ENCODE results near the gene RSAD1. TPM values are rescaled to one million over a fixed set of nuclear protein-coding genes. Genes with fewer than 3 reads are reported as not detected.
A peak's percentile ranks its signal among the peaks of the same experiment; 100 is the strongest.

RSAD1 gene
- total RNA-seq, 2 donors from 2014 or later, result 33.7 to 44.1 TPM

DNA sequence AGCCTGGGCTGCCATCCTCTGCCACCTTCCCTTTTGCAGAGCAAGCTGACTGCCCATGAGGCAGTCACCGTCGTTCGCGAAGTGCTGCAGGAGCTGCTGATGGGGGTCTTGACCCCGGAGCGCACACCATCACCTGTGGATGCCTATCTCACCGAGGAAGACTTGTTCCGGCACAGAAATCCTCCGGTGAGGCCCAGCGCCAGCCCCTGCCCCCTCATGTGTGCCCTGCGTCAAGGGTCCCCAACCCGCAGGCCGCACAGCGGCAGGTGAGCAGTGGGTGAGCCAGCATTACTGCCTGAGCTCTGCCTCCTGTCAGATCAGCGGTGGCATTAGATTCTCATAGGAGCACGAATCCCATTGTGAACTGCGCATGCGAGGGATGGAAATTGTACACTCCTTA, 46.2 kb downstream of the RSAD1 start:
- Histone ChIP-seq H3K36me3 (no peaks in the 10 kb centered on the region), H3K4me1 (replicated peaks) (no peaks in the 10 kb centered on the region), H3K9me3 (no peaks in the 10 kb centered on the region), H3K4me3 (no peak overlapping the region), H3K27me3 (replicated peaks; ENCODE audit: insufficient read depth) (no peaks in the 10 kb centered on the region), H3K27ac (no peak overlapping the region)
- WGBS, result 91% methylated on average over 18 of the region's 18 CpGs
- no peak for DNase-seq (ENCODE audit: low spot score)
- no peak for TF ChIP-seq POLR2A (IDR thresholded peaks at IDR 0.05)
- TF ChIP-seq, protein P1, sequence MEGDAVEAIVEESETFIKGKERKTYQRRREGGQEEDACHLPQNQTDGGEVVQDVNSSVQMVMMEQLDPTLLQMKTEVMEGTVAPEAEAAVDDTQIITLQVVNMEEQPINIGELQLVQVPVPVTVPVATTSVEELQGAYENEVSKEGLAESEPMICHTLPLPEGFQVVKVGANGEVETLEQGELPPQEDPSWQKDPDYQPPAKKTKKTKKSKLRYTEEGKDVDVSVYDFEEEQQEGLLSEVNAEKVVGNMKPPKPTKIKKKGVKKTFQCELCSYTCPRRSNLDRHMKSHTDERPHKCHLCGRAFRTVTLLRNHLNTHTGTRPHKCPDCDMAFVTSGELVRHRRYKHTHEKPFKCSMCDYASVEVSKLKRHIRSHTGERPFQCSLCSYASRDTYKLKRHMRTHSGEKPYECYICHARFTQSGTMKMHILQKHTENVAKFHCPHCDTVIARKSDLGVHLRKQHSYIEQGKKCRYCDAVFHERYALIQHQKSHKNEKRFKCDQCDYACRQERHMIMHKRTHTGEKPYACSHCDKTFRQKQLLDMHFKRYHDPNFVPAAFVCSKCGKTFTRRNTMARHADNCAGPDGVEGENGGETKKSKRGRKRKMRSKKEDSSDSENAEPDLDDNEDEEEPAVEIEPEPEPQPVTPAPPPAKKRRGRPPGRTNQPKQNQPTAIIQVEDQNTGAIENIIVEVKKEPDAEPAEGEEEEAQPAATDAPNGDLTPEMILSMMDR (IDR thresholded peaks at IDR 0.05), result no peak
- intact Hi-C loops (cut with DNase I), result no loop called here

DNA sequence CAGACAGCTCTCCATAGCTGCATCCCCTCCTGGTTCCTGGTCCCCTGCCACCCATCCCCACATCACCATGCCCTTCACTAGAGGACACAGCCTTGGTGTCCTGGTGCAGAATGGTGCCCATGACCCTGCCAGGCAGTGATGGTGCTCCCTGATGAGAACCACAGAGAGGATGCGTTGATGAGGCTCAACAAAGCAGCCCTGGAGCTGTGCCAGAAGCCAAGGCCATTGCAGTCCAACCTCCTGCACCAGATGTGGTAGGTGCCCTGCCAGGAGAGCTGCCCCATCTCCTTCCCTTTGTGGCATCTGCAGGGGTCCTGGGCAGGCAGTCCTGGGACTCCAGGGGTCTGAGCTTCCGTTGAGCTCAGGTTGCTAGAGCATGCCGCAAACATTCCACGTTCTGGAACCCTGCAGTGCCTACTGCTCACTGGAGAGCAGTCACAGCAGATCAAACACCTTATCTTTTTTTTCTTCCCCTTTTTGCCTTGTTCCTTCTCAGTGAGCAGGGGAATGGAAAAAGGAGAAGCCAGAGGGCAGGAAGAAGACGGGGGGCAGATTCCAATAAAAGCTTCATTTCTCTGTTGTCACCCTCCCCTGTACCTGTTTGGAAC, 48.6 kb downstream of the RSAD1 start:
- no peaks in the 10 kb centered on the region for H3K9me3 ChIP-seq
- H3K36me3 ChIP-seq, result no peaks in the 10 kb centered on the region
- intact Hi-C loops (cut with DNase I), result no loop called here
- TF ChIP-seq POLR2AphosphoS5 (IDR thresholded peaks at IDR 0.05) (no peak), POLR2A (IDR thresholded peaks at IDR 0.05) (no peak)
- TF ChIP-seq, protein P1 (IDR thresholded peaks at IDR 0.05), result no peak
- WGBS, result 70% methylated on average over 5 of the region's 5 CpGs
- H3K27me3 ChIP-seq (replicated peaks; ENCODE audit: insufficient read depth), result no peaks in the 10 kb centered on the region
- H3K27ac ChIP-seq, result no peak overlapping the region
- no peak overlapping the region for H3K4me3 ChIP-seq
- H3K4me1 ChIP-seq (replicated peaks), result peaks cover 2% of the 10 kb centered on the region
- DNase-seq (ENCODE audit: low spot score), result no peak

DNA sequence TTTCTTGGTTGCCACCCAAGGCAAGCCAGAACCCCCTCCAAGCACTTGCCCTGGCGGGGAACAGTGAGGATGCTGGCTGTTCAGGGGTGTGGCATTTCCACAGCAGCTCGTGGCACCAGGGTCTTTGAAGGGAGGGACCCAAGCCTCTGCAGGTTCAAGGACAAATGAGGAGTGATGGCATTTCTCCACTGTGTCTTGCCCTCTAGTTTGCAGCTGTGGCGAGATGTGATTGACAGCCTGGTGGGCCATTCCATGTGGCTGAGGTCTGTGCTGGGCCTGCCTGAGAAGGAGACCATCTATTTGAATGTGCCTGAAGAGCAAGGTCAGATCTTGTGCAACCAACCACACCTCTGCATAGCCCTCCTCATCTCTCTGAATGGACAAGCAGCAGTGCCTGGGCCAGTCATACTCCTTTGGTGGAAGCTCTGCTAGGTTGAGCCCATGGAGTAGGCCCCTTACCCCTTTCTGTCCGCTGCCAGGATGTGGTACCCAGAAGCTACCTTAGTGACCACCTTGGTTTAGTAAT, 49.4 kb downstream of the RSAD1 start:
- no peak overlapping the region for H3K27ac ChIP-seq
- H3K4me3 ChIP-seq, result no peak overlapping the region
- 77% methylated on average over 4 of the region's 4 CpGs for WGBS
- no peak for DNase-seq (ENCODE audit: low spot score)
- H3K36me3 ChIP-seq, result no peaks in the 10 kb centered on the region
- H3K9me3 ChIP-seq, result no peaks in the 10 kb centered on the region
- H3K4me1 ChIP-seq (replicated peaks), result peaks cover 5% of the 10 kb centered on the region
- no peak for TF ChIP-seq POLR2A (IDR thresholded peaks at IDR 0.05)
- no peak for TF ChIP-seq POLR2AphosphoS5 (IDR thresholded peaks at IDR 0.05)
- TF ChIP-seq, protein P1 (IDR thresholded peaks at IDR 0.05), result no peak
- intact Hi-C loops (cut with DNase I), result no loop called here
- H3K27me3 ChIP-seq (replicated peaks; ENCODE audit: insufficient read depth), result no peaks in the 10 kb centered on the region

GRCh38 chr17:50529849-50530248, 51.2 kb downstream of the RSAD1 start:
- TF ChIP-seq, protein P1 (IDR thresholded peaks at IDR 0.05), result no peak
- TF ChIP-seq POLR2AphosphoS5 (IDR thresholded peaks at IDR 0.05) (no peak), POLR2A (IDR thresholded peaks at IDR 0.05) (no peak)
- H3K27ac ChIP-seq, result no peak overlapping the region
- no peaks in the 10 kb centered on the region for H3K27me3 ChIP-seq (replicated peaks; ENCODE audit: insufficient read depth)
- H3K4me3 ChIP-seq, result no peak overlapping the region
- intact Hi-C loops (cut with DNase I), result no loop called here
- 94% methylated on average over 7 of the region's 7 CpGs for WGBS
- no peaks in the 10 kb centered on the region for H3K9me3 ChIP-seq
- peaks cover 5% of the 10 kb centered on the region for H3K4me1 ChIP-seq (replicated peaks)
- DNase-seq (ENCODE audit: low spot score), result no peak
- H3K36me3 ChIP-seq, result no peaks in the 10 kb centered on the region

- Histone ChIP-seq H3K4me1 (replicated peaks) (peaks cover 11% of the 10 kb centered on the region), H3K36me3 (no peaks in the 10 kb centered on the region), H3K27me3 (replicated peaks; ENCODE audit: insufficient read depth) (no peaks in the 10 kb centered on the region), H3K9me3 (no peaks in the 10 kb centered on the region), H3K4me3 (no peak overlapping the region), H3K27ac (peak overlapping the region in 1 of 2 donors; percentile 85)
- TF ChIP-seq POLR2AphosphoS5 (IDR thresholded peaks at IDR 0.05) (no peak), POLR2A (IDR thresholded peaks at IDR 0.05) (no peak)
- TF ChIP-seq, protein P1 (IDR thresholded peaks at IDR 0.05), result no peak
- DNase-seq (ENCODE audit: low spot score), result no peak
- WGBS, result 57% methylated on average over 6 of the region's 6 CpGs
- intact Hi-C loops (cut with DNase I), result no loop called here
Measured at GRCh38 chr17:50531428-50532025, 52.9 kb downstream of the RSAD1 start.
